Smooth muscle cell of the brain vasculature (primary cell): Measurements from ENCODE around the gene PPFIA4.
"Not testable (repeated sequence)": the region's sequence is repeated elsewhere in the genome, so short reads cannot be mapped to it uniquely, and the experiment has no call there.

Experiments used
- DNase-seq: peaks from one replicate; pipeline ENCODE4 v3.0.0-alpha.2; 2012; ENCODE audit warnings: low read depth, low spot score

PPFIA4 gene

DNA sequence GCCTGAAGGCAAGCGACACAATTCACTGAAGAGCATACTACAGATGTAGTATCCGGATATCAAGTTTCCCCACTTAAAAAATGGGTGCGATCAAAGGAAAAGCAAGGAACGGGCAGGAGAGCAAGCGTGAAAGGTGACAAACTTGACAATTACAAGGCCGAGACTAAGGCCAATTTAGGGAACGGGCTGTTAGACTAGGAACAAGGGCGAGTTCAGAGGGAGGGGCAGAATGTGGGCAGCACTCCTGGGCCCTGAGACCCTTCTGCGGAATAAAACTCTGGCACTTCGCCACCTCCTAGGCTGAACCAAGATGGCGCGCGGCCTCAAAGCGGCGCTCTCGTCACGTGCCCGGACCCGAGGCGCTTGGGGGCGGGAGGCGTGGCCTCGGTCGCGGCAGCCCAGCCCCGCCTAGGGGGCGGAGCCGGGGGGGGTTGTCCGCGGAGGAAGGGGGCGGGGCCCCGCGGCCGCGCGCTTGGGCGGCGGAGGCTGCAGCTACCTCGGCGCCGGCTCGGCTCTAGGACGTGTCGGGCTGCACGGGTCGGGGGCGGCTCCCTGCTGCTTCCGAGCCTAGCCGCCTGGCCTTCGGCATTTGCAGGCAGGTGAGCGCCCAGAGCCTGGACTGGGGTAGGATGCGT is at the start of gene PPFIA4:
PPFIA4 (plus strand) TSS at position 461 of the 635 bp plus-strand sequence. CDS start 12,518 bp downstream, outside the sequence.
- DNase-seq: peak; percentile 58

DNA sequence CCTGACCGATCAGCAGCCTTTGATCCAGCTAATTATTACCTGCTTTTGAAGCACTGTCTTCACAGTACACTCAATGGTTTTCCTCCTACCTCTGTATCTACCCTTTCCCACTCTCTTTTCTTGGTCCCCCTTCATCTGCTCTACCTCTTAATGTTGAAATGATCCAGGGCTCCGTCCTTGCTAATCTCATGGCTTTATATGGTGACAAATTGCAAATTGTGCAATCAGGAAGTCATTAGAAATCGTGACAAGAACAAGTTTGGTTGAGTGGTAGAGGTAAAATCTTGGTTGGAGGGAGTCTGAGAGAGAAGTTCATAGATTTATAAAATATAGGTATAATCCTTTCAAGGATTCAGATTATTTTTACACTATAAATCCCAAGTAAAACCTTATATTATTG is 49.7 kb upstream of the PPFIA4 start:
- no peak for DNase-seq

DNA sequence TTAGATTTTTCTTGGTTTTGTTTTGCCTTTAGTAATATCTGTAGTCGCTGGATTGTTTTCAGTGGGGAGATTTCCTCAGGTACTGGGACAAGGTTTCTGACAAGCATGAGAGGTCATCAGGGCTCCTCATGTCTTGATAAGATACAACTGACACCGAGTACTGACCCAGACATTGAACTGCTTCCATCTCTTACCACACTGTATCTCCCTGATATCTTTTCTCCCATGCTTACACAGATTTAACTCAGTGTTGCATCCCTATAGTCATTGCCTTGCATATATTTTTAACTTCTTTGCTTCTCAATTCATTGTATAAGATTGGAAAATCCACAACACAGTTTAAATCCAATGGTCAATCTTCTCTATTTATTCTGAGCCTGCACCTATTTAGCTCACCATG is 46.8 kb upstream of the PPFIA4 start:
- no peak for DNase-seq

DNA sequence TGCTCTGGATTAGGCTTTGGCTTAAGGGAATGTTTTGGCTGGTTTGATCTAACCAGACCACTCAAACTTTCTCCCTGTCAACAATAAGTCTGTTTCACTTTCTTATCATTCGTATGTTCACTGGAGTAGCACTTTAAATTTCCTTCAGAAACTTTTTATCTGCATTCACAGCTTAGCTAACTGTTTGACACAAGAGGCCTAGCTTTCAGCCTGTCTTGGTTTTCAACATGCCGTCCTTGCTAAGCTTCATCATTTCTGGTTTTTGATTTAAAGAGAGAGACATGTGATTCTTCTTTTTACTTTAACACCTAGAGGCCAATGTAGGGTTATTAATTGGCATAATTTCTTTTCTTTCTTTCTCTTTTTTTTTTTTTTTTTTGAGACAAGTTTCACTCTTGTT is 44.4 kb upstream of the PPFIA4 start:
- DNase-seq: no peak

DNA sequence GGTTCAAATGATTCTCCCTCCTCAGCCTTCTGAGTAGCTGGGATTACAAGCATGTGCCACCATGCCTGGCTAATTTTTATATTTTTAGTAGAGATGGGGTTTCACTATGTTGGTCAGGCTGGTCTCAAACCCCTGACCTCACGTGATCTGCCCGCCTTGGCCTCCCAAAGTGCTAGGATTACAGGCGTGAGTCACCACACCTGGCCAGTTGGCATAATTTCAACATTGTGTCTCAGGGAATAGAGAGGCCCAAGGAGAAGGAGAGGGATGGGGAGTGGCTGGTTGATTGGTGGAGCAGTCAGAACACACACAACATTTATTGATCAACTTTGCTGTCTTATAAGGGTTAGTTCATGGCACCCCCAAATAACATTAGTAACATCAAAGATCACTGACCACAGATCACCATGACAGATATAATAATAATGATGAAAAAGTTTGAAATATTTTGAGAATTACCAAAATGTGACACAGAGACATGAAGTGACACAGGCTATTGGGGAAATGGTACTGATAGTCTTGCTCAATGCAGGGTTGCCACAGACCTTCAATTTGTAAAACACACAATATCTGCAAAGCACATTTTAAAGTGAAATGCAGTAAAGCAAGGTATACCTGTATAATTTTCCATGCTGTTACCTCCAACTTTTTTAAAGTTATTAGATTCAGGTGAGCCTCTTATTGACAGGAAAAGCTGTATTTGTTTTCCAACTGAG is 43.4 kb upstream of the PPFIA4 start:
- DNase-seq: no peak

DNA sequence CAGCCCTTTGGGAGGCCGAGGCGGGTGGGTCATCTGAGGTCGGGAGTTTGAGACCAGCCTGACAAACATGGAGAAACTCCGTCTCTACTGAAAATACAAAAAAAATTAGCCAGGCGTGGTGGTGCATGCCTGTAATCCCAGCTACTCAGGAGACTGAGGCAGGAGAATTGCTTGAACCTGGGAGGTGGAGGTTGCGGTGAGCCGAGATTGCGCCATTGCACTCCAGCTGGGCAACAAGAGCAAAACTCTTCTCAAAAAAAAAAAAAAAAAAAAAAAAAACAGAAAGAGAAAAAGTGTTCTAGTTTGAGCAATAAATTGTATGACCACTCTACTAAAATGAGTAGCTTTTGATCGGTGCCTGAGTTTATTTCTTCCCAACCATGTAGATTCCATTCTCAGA is 40.2 kb upstream of the PPFIA4 start:
- DNase-seq: not testable (repeated sequence)

DNA sequence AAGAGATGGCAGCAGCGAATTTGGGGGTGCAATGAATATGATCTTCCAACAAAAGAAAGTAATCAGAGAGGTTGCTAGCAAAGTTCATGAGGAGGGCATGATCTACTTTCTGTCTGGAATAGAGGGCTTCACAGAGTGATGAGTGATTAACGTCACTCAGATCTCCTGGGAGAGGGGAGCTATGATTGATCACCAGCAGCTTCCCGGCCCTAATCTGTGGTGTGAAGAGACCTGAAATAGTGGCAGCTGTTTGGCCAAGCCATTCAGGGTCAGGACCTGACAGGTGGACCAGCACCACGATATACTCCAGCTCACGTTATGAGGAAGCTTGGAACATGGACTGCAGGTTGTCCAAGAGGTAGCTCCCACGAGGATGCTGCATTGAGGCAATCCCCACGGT is 39.0 kb upstream of the PPFIA4 start:
- no peak for DNase-seq

DNA sequence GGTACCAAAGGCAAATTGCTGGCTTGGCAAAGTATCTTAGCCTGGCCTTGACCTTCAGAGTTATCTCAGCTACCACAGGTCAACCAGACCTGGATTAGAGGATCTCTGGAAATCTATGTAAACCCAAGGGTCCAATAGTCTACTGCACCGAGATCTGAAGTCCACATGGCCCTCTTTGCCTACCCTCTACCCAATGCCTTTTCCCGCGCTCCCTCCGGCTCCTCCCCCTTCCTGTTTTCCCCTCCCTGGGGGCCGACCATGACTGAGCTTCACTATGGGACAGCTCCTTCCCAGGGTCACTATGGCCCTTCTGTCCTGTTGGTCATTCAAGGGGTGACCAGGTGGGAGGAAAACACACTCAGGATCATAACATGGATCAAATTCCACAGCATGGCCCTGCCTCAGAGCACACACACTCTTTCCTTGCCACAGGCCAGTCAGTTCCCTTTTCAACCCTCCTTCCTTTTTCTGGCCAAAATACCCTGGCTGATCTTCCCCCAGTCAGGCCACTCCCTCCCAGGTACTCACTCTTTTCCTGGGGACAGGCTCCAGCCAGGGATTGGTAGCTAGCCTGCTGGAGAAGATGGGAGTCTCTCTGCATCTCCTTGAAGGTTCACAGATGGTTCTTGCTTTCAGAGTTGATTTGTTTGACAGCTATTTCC is 38.2 kb upstream of the PPFIA4 start:
- no peak for DNase-seq

DNA sequence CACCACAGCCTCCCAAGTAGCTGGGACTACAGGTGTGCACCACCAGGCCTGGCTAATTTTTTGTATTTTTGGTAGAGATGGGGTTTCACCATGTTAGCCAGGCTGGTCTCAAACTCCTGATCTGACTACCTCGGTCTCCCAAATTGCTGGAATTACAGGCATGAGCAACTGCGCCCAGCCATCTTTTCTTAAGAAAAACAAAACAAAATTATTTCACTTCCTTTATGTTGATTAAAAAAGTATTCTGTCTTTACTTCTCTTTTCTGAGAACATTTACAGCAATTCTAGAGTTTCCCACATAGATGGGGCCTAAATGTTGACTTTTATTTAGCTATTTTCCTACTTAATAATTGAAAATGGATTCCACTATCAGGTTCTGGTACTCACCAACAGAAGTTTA is 36.4 kb upstream of the PPFIA4 start:
- DNase-seq: no peak

DNA sequence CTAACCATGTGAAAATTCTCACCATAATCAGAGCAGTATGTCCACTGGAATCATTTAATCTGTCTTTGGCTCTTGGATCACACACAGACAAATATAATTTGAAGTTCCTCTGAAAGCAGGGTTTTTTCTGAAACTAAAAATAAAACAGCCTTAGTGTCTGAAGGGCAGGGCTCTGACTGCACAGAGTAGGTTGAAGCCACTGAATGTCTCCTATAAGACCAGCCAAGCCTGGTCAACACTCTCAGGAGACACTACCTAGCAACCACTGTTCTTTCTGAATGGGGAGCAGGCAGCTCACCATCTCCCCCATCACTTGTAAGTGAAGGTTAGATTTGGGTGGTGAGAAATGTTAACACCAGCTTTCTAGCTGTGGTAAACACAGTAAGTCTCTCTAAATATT is 35.2 kb upstream of the PPFIA4 start:
- DNase-seq: no peak

DNA sequence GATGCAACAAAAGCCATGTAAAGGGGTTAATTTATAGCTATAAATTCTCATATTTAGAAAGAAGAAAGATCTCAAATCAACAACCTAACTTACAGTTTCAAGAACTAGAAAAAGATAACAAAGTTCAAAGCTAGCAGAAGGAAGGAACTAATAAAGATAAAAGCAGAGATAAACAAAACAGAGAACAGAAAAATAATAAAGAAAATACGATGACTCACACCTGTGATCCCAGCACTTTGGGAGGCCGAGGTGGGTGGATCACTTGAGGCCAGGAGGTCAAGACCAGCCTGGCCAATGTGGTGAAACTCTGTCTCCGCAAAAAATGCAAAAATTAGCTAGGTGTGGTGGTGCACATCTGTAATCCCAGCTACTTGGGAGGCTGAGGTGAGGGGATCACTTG is 31.5 kb upstream of the PPFIA4 start:
- no peak for DNase-seq

DNA sequence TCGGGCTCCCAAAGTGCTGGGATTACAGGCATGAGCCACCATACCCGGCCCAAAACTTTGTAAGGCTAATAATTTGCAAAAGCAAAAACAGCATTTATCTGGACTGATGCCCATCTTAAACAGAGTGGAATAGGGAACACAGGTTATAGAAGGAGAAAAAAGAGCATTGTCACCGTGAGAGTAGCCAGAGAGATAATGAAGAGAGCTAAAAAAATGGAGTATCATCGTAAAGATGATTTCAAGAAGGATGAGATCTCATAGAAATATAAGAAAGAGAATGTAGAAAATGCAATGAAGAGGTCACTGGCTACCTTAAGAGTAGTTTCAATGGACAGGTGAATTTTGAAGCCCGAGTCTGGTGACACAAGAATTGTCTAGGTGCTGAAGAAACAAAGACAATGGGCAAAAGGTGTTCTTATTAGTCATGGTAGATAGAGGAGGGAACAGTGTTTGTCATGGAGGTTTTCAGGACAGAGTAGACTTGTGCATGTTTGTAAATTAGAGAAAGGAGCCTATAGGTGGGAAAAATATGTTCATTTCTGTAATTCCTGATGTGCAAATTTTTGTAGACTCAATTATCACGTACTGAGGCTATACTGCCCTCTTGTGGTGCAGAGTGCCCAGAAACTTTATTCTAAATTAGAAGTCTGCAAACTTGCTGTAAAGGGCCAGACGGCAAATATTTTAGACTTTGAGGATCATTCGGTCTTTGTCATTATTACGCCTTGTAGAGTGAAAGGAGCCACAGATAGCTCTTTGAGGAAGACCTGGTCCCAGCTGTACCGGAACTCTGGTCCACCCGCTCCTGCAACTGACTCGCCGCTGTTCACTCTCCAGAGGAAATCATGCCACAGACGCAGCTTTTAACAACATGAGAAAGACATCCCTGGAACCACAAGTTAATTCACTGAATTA is 27.2 kb upstream of the PPFIA4 start:
- peak; percentile 28 for DNase-seq

DNA sequence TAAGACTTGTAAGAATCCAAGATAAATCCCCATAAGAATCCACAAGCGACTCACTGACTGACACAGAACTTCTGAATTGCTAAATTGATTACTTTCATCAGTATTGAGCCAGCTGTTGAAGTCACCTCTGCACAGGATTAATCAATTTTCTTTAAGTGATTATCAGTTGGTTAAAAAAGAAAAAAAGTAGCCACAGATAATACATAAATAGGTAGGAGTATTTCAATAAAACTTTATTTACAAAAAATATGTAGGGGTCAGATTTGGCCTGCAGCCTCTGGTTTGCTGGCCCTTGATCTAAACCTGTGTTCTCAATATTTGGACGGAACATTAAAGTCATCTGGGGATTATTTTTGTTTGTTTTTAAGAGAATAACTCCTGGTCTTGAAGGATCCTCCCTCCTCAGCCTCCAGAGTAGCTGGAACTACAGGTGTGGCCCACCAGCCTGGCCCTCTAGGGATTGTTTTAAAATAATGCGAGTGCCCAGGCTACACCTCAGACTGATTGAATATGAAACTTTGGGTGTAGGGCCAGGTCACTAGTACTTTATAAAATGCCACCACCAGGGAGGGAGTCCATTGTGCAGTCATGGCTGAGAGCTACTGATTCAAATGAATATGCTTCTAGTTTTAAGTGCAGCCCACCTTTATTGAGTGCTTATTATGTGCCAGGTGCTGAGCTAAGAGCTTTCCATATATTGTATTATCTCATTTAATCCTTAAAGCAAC is 25.9 kb upstream of the PPFIA4 start:
- no peak for DNase-seq

DNA sequence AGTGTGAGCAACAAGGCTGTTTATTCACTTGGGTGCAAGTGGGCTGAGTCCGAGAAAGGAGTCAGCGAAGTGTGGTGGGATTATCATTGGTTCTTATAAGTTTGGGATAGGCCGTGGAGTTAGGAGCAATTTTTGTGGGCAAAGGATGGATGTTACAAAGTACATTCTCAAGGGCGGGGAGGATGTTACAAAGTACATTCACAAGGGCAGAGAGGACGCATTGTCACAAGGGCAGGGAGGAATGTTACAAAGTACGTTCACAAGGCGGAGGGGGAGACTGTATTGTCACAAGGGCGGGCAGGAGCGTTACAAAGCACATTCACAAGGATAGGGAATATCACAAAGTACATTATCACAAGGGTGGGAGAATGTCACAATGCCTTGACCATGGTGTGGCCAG is 24.3 kb upstream of the PPFIA4 start:
- no peak for DNase-seq

DNA sequence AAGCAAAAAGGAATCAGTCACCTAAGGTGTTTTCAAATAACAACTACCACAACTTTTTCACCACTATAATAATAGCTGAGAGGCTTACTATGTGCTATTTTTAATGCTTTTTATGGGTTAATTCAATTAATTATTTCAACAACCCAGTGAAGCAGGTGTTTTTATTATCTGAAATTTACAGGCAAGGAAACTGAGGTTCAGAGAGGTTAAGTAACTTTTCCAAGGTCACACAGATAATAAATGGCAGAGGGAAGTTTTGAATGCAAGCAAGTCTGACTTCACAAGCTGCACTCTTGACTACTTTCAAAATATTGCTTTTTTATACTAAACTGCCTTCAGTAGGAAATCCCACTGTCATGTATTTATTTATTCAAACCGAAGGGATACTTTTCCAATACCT is 23.3 kb upstream of the PPFIA4 start:
- no peak for DNase-seq

DNA sequence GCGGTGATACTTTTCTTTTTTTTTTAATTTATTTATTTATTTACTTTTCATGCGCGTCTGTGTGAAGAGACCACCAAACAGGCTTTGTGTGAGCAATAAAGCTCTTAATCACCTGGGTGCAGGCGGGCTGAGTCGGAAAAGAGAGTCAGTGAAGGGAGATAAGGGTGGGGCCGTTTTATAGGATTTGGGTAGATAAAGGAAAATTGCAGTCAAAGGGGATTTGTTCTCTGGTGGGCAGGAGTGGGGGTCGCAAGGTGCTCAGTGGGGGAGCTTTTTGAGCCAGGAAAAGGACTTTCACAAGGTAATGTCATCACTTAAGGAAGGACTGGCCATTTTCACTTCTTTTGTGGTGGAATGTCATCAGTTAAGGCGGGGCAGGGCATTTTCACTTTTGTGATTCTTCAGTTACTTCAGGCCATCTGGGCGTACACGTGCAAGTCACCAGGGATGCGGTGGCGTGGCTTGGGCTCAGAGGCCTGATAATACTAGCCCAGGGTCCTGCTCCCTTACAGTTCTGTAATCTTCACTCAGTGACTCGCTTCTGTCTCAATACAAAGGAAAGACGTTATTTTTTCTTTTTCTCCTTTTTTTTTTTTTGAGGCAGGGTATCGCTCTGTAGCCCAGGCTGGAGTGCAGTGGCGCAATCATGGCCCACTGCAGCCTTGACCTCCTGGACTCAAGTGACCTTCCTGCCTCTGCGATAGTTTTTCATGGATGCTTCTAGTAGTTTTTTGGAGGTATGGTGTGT is 20.7 kb upstream of the PPFIA4 start:
- not testable (repeated sequence) for DNase-seq

DNA sequence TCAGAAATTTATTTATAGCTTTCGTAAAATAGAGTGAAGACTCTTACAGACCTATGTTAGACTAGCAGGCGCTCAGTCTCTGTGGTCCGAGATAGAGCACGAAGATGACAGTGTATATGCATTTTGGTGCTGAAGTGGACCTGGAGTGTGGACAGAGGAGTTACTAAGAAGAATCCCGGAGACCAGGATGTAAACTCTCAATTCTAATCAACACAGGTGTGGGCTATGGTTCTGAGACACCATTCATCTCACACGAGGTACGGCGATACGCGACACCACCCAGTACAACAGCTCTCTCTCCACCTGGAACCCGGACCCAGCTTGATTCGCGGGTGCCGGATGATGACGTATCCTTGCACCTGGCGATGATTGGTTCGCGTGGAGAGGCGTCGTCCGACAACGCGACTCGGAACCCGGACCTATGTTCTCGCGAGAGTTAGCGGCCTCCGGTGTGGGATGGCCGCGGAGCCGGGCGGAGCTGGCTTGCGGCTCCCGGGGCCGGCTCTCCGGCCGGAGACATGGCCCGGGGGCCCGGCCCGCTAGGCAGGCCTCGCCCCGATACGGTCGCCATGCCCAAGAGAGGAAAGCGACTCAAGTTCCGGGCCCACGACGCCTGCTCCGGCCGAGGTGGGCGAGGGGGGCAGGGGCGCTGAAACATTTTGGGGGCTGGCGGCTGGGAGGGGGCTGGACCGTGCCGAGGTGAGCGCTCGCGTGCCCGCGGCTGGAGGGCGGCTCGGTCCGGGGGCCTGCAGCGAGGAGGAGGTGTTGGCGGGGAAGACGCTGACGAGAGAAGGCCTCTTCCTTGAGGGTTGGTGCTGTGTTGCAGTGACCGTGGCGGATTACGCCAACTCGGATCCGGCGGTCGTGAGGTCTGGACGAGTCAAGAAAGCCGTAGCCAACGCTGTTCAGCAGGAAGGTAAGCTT is 19.1 kb upstream of the PPFIA4 start, which contains the start of gene TMEM183A:
TMEM183A (plus strand) TSS at position 427 of the 924 bp plus-strand sequence; CDS start at position 519, 92 bp downstream.
- peak; percentile 89 for DNase-seq

DNA sequence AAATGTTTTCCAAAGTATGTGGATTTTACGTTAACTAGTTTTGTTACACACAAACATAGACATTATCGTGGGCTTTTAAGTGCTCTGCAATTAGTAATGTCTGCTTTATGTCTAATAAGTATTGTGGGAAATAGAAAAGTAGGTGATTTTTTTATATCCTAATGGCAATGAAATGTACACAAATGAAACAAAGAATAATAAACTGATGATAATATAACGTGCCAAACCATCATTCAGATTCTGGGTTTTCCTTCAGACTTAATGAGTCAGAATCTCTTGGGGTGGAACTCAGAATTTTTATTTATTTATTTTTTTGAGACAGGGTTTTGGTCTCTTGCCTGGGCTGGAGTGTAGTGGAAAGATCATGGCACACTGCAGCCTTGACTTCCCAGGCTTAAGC is 17.1 kb upstream of the PPFIA4 start:
- DNase-seq: no peak

DNA sequence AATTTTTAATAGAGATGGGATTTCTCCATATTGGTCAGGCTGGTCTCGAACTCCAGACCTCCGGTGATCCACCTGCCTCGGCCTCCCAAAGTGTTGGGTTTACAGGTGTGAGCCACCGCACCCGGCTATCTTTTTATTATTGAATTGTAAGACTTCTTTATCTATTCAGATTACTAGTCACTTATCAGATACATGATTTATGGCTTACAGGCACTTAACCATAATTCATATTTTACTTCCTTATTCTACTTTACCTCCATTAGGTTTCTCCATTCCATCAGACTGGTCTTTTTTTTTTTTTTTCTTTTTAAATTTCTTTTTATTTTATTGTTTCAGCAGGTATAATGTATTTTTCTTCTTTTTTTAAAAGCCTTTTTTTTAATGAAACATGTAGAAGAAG is 14.7 kb upstream of the PPFIA4 start:
- no peak for DNase-seq
